ENCODE data around the gene TPPP.
"Not testable (repeated sequence)": the region's sequence is repeated elsewhere in the genome, so short reads cannot be mapped to it uniquely, and the experiment has no call there.

TPPP gene

DNA sequence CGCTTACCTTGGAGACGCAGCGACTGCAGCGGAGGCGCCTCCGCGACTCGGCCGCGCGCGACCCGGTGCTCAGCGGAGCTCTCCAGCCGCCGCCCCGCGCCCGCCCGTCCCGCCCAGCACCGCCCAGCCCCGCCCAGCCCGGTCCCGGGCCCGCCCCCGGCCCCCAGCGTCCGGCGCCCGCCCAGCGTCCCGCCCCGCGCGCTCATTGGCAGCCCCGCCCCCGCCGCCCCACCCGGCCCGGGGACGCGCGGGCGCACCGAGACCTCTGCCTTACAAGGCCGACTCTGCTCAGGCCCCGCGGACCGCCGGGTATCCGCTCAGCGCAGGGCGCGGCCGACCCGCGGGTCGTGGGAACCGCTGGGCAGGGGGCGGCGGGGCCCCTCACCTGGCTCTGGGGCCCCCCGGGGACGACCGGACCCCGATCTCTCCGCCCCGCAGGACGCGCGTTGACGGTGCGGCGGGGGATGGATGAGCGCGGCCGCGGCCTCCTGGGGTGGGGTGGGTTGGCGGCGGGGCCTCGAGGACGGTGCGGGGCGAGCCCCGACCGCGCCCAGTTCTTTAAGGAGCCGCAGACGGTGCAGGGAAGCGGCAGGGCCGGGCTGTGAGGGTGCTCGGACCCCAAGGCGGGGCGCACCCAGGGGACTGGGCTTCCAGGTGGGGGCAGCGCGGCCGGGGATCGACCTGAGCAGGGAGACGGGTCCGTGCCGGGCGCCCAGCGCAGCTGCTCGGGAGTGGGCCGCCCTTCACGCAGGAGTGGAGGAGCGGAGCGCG is at the start of gene TPPP:
TSS of gene TPPP (minus strand) at position 82 of the 771 bp plus-strand sequence. CDS start 15,292 bp downstream, outside the sequence.
- DNase-seq: not testable (repeated sequence)

DNA sequence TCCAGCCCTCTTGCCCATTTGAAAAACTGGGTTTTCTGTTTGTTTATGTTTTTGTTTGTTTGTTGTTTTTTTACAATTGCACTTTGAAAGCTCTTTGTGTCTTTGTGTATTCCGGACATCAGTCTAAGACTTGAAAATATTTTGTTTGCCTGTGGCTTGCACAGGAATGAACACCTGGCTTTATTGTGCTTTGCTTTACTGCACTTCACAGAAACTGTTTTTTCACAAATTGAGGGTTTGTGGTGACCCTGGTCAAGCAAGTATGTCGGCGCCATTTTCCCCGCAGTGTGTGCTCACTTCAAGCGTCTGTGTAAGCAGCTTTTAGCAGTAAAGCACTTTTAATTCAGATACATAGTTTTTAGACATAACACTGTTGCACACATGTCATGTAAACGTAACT is 49.1 kb upstream of the TPPP start:
- DNase-seq: not testable (repeated sequence)

DNA sequence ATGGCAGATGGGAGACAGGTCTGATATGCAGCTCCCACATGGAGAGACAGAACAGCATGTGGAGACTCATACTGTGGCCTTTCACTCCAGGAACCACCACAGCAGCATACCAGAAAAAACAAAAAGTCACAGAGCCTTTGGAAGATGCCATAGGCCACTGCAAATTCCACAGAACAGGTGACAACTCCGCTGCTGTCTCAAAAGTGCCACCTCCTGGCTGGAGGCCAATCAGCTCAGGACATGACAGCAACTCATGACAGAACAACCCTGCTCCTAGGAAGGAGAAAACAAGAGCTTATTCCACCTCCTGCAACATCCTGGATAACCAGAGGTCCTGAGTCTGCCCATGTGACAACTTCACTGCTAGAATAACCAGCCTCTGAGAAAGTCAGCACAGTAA is 41.0 kb upstream of the TPPP start:
- not testable (repeated sequence) for DNase-seq

DNA sequence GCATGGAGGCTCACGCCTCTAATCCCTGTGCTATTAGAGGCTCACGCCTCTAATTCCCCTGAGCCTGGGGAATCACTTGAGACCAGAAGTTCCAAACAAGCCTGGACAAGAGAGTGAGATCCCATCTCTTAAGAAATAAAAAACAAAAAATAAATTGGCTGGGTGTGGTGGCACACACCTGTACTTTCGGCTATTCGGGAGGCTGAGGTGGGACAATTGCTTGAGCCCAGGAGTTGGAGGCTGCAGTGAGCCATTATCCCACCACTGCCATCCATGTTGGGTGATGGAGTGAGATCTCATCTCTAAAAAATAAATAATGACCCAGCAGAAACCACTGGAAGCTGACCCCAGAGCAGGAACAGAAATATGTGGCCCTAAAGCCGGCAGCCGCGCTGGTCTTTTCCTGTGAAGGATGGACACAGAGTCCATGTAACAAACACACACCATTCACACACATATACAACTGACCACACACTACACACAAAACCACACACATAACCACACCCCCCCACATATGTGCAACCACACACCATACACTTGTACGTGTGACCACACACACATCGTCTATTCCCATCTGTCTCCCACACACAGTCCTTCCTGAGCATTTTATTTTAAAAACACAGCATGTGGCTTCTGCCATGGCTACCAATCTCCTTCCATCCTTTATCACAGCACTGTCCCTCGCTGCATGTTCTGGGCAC is 39.8 kb upstream of the TPPP start:
- DNase-seq: not testable (repeated sequence)

DNA sequence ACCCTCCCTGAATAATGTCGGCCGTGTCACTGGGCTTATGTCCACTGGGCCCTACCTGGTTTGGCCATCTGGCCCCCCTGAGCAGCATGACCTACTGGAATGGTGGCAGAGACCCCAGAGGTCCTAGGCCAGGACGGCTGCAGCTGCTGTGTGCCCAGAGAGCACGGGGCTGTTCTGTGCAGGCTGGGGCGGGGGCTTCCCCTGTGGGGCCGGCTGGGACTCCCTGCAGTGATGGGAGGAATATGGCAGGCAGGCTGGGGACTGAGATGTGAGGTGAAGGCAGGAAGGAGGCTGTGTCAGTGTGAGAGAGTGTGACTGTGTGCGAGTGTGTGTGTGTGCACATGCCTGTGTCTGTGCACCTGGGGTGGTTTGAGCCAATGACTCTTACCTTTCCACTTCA is 36.1 kb upstream of the TPPP start:
- DNase-seq: not testable (repeated sequence)

DNA sequence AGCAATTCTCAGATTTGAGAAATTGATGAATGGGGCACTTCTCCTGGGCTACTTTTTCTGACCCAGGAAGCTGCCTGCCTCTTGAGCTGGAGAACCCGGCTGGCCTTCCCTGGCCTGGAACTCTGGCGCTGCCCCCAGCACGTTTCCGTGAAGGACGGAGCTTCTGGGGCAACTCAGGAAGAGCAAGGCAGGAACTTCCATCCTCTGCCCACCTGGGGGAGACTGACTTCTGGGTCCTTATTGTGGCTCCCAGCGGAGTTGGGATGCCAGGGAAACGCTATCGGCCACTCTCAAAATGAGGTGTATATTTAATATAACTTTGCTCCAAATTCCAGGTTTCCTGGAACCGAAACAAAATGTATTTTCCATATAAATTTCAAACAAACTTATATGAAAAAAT is 33.9 kb upstream of the TPPP start:
- not testable (repeated sequence) for DNase-seq

DNA sequence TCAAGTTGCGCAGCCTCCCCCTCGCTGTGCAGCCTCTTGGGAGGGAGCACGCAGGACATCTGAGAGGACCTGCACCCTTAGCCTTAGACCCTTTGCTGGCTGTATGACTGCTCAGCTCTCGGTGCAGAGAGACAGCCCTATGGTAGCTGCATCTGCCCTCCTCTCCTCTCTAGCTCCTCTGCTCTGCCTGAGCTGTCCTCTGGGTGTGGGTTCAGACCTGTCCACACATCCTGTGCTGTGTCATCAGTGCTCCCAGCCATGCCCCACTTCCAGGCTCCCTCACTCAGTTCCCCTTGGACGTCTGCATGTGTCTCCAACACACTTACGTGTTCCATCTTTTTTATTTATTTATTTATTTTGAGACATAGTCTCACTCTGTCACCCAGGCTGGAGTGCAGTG is 30.7 kb upstream of the TPPP start:
- DNase-seq: not testable (repeated sequence)

DNA sequence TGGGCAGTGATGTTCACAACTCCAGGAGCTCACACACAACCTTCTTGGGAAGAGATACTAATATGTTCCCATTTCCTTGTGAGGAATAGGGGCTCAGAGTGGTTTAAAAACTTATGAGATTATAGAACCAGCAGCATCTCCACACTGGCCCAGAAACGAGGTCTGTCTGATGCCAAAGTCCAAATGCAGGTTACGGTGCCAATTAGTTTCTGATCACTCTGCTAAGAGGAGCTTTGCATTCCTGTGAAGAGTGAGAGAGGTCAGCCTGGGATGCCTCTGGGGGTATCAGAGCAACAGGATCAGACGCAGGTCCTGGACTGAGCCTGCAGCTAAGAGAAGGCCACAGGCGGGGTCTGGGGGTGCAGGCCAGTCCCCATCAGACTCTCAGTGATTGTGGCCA is 30.2 kb upstream of the TPPP start:
- not testable (repeated sequence) for DNase-seq

DNA sequence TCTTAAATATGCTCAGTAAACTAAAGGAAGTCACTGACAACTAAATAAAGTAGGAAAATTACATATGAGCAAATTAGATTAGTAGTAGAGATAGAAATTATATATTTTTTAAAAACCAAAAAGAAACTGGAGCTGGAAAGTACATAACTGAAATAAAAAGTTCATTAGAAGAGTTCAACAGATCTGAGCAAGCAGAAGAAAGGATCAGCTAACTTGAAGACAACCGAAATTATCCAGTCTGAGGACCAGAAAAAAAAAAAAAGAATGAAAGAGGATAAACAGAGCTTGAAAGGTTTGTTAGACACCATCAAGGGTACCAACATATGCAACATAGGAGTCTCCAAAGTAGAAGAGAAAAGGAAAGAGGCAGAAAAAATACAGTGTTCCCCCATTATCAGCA is 26.2 kb upstream of the TPPP start:
- DNase-seq: not testable (repeated sequence)

DNA sequence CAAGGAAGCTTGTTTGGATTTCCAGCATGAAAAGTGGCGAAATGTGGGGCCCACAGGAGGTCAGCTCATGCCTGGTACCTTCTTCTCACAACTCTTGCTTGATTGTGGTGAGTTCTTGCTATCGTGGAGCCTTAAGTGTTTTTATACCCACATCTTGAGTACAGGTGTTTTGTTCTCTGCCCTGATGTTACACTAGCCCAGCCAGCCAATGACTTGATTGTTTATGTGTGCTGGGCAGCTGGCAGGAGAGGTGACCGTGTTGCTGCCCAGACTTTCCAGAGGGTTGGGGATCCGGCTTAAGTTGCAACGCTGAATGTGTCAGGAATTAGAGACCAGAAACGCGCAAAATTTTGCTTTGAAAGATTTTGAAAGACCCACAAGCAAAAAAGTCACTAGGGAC is 24.0 kb upstream of the TPPP start:
- DNase-seq: no peak

DNA sequence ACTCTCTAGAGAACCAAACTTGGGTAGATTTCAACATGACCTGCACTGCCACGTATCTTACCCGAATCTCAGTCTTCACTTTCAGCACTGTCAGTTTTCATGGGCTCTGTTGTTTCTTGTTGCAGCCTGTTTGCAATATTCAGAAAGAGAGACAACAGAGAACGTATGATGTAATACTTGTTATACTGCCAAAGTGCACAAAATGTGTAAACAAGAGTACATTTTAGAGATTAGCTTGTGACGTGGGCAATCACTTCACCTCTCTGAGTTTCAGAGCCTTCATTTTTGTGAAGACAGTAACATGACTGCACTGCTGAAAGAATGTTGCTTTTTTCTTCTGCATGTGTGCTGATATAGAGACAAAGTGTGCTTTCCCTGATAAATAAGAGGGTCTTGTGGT is 23.6 kb upstream of the TPPP start:
- peak; percentile 3 for DNase-seq

DNA sequence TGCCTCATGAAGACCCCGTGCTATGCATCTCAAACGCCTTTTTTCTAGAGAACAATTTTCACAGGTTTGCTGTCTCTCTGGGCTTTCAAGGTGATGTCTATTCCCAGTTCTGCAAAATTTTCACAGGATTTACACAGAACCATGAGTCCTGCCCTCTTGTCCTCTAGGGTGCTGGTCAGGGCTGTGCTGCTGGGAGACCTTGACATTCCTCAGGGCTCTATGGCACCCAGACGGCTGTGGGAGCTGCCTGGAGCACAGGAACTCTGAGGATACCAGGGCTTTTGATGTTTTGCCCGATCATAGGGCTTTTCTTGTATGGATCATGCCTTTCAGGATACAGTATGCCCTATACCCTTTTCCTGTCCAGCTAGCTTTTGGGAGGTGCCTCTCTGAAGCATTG is 22.5 kb upstream of the TPPP start:
- DNase-seq: not testable (repeated sequence)

DNA sequence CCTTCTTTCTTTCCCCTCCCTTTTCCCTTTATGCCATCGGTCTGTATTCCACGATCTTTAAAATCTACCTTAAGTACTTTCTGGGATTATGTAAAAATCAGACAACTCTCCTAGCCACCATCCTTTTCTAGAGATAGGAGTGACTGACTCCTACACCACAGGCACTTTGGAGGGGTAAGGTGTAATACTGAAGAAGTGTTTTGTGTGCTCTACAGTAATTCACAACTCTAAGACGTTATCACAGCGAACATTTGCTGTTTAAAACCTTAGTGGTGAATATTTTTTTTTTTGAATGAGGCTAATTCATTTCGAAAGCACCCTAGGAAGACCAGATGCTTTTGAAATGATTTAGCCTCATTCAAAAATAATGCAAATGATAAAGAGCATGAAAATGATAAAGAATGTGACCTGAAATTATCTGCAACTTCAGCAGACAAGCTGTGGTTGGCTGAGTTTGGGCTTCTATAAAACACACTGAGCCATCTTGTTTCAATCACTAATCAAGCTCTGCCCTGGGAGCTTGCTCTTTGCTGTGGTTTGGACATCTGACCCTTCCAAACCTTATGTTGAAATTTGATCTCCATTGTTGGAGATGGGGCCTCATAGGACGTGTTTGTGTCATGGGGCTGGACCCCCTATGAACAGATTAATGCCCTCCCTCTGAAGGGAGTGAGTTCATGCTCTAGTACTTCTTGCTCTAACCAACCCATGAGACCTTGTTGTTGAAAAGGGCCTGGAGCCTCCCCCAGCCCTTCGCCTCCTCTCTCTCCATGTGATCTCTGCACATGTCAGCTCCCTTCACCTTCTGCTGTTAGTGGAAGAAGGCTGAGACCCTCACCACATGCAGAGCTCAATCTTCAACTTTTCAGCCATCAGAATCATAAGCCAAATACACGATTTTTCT is 21.3 kb upstream of the TPPP start:
- DNase-seq: not testable (repeated sequence)

DNA sequence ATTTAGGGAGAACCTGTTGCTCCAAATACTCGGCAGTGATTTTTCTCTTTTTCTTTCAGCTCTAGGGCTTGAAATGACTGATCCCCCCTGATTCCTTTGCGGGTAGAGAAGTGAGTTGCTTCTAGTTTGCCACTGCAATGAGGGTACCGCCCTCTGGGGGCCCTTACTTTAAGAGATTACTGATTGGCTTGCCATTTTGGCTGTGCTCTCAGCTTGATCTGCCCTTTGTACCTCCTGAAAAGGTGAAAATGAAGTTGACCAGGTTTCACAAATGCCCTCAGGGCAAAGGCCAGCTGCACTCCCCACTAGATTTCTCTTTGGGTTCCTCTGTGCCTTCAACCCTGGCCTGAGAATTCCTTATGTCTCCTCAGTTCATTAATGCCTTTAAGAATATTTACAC is 20.5 kb upstream of the TPPP start:
- not testable (repeated sequence) for DNase-seq

DNA sequence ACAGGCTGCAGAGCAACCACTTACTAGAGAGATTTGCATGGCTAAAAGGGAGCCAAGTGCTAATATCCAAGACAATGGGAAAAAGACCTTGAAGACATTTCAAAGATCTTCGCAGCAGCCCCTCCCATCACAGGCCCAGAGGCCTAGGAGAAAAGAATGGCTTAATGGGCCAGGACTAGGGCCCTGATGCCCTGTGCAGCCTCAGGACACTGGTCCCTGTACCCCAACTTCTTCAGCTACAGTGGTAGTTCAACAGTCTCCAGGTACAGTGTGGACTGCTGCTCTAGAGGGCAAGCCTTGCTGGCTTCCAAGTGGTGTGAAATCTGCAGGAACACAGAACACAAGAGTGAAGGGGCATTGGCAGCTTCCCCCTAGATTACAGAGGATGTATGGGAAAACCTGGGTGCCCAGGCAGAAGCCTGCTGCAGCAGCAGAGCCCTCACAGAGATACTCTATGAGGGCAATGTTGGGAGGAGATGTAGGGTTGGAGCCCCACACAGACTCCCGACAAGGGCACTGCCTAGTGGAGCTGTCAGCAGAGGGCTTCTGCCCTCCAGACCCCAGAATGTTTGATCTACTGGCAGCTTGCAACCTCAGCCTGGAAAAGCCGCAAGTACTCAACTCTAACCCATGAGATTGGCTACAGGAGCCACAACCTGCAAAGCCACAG is 15.8 kb upstream of the TPPP start:
- DNase-seq: not testable (repeated sequence)

DNA sequence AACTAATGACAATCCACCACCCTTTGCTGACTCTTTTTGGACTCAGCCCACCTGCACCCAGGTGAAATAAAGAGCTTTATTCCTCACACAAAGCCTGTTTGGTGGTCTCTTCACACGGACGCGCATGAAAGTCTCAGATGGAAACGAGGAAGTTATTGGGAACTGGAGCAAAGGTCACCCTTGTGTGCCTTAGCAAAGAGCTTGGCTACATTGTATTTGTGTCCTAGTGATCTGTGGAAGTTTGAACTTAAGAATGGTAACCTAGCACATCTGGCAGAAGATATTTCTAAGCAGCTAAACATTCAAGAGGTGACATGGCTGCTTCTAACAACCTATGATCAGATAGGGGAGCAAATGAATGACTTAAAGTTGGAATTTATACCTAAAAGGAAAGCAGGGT is 15.2 kb upstream of the TPPP start:
- DNase-seq: not testable (repeated sequence)

DNA sequence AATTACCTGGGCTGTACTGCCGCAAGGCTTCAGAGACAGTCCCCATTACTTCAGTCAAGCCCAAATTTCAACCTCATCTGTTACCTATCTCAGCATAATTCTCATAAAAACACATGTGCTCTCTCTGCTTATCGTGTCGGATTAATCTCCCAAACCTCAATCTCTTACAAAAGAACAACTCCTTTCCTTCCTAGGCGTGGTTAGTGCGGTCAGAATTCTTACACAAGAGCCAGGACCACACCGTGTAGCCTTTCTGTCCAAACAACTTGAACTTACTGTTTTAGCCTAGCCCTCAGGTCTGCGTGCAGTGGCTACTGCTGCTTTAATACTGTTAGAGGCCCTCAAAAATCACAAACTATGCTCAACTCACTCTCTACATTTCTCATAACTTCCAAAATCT is 13.0 kb upstream of the TPPP start:
- not testable (repeated sequence) for DNase-seq

DNA sequence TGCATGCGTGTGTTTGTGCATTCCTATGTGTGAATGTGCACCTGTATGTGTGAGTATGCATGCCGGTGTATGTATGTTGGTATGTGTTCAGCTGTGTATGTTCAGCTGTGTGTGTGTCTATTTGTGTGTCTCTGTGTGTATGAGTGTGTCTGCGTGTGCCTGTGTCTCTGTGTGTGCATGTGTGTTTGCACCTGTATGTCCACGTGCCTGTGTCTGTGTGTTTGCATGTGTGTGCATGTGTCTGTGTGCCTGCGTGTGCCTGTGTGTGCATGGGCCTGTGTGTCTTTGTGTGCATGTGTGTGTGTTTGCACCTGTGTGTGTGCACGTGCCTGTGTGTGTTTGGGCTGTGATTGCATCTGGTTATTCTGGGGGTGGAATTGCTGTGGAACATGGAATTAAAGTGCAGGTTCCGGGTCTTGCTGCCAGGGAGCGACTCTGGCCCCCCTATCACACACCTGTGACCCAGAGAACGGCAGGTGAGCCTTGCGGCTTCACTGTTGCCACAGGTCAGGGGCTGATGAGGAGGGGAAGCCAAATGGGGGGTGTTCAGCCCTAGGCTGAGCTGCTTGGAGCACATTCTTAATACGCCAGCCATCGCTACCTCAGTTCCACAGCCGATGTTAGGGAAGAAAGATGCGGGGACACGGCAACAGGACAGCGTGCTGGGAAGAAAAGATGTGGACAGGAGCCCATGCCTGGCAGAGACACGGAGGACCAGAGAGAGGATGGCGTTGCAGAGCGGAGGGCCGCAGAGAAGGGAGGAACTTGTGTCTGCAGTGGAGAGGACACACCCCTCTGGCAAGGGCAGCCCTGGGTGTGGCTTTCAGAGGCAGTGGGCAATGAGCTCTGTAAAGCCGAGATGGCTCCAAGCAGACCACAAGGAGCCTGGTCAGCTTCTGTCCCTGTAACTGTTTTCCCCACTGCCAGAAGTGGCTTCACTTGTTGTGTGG is 3.9 kb upstream of the TPPP start:
- not testable (repeated sequence) for DNase-seq

DNA sequence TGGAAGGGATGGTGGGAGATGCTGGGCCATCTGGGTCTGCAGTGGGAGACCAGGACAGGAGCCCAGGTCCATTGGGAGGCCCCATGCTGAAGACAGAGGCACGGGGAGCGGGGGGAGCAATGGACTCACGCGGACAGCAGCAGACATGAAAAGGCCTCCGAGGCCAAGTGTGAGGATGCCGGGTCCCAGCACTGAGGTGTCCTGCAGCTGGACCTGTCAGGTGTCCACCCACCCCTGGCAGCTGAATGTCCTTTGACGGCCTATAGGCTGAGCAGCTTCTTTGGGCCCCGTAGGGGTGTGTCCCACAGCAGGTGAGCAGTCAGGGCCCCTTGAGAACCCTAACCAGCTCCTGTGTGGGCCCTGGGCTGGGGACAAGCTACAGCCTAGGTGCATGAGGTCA is 3.0 kb upstream of the TPPP start:
- not testable (repeated sequence) for DNase-seq

DNA sequence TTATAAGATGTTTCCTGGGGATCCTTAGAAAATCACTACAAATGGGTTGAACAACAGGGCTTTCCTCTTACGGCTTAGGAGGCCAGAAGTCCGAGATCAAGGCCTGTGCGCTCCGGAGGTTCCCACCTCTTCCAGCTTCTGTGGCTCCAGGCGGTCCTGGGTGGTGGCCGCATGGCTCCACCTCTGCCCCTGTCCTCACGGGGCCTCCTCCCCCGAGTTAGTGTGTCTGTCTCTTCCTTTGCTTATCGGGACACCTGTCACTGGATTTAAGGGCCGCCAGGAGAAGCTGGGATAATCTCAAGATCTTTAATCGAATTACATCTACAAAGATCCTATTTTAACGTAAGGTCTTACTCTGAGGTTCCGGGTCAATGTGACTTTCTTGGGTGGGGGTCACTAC is 2.3 kb upstream of the TPPP start:
- not testable (repeated sequence) for DNase-seq

DNA sequence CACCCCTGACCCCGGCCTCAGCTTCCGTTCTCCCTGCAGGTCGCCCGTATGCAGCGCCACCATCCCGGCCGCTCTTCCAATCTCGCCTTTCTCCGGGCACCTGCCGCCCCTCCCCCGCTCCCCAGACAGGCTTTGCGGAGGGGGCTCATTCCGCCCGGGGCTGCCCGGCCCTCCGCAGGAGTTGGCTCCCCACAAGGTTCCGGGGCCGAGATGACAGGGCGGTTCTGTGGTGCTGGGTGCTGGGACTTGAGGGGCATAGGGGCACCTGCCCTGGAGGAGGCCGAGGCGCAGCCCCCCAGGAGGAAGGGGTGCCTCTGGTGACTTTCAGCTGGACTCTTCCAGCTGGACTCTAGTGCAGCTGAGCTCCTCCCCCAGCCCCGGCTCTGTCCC is 885 bp upstream of the TPPP start:
- DNase-seq: not testable (repeated sequence)
